GM19193 (cell line): Measurements from ENCODE around the gene SENP1.
A peak's percentile ranks its signal among the peaks of the same experiment; 100 is the strongest.

Experiments used
- POLR2A ChIP-seq: IDR thresholded peaks from 4 replicates; pipeline ENCODE4 v1.6.1; 2011; ENCODE audit not compliant: insufficient read depth, insufficient read length; ENCODE audit errors: extremely low read depth

Gene SENP1

GRCh38 chr12:48105867-48106680, at the start of gene SENP1:
Gene SENP1, minus strand, starts transcription at chr12:48106079. Its CDS starts 4,607 bp downstream, at chr12:48101472.
- TF ChIP-seq POLR2A, result peak; percentile 75

DNA sequence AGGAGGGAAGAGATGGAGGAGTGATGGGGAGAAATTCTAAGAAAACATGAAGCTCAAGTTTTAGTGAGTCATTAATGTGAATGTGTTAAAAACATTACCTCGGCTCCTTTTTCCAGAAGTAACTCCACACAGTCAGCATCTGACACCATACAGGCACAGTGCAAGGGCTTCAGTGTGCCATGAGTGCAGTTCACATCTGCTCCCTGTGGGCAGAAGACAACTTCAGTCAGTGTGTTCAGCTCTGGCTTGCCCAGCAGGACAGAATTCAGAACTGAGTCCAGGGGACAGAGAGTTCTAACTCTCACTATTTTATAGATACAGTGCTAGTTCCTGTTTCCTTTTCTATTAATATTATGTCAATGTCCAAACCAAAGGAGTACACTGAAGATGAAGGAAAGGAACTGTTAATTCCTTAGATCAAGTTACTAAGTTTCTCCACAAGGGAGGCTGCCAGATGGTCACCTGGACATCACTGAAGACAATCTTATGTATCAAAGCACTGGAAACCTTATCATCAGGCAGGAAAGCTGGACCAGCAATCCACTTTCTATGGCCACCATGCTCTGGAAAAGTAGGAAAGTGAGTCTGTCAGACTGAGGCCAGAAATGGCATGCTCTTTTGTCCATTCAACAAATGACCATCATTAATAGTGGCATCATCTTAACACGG, 45.4 kb upstream of the SENP1 start:
- TF ChIP-seq POLR2A, result no peak

DNA sequence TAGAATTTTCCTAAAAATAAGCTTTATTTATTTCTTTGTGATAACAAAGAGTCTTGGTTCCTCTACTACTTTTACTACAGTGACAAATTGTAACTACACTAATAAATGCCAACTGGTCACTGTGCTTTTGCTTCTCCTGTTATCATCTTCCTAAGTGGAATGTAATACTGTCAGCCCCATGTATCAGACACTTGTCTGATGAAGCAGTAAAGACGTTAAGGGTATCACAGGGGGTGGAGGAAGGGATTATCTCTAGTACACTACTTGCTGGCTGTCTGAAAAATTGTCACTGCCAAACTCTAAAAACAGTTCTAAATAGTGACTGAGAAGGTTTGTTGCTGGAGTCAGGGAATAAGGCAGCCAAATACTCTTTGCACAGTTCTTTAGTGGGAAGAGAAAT, 40.1 kb upstream of the SENP1 start:
- no peak for TF ChIP-seq POLR2A

DNA sequence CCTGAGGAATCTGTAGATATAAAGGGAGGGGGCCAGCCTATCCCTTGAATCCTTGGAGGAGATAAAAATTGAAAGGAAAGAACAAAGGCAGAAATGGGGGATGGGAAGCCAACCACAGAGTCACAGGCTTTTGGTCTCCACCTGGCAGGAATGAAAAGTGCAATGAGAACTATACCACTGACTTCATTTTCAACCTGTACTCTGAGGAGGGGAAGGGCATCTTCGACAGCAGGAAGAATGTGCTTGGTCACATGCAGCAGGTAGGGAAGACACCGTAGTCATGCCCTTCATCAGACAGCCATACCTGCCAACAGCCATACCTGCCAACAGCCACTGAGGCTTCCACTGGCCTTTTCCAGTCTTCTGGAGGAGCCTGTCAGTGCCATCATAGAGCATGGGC, 38.0 kb upstream of the SENP1 start:
- no peak for TF ChIP-seq POLR2A

- no peak for TF ChIP-seq POLR2A
These were observed 37.2 kb upstream of the SENP1 start for GRCh38 chr12:48142818-48143674.

DNA sequence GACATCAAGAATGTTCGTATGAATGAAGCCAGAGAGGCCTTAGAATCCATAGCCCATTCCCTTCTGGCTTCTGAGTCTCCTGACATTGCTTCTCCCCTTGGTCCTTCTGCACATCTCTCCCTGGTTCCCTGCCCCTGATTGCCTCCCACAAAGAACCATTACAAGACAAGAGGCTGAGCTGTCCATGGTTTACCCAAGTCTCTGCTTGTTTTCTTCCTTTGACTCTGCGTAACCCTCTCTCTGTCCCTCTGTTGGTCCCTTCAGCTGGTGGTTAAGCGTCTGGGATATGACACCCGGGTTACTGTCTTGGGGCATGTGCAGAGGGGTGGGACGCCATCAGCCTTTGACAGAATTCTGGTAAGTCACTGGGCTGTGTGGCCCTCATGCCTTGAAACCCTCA, 29.1 kb upstream of the SENP1 start:
- TF ChIP-seq POLR2A, result no peak

DNA sequence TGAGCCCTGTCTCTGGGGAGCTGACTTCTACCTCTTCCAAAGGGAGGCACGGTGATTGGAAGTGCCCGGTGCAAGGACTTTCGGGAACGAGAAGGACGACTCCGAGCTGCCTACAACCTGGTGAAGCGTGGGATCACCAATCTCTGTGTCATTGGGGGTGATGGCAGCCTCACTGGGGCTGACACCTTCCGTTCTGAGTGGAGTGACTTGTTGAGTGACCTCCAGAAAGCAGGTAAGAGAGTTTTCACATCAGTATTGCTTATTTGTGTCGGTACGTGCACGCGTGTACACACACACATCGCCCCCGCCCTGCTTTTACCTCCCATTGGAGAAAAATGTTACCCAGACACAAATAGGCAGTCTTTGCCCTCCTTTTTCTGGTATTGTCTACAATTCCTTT, 26.9 kb upstream of the SENP1 start:
- no peak for TF ChIP-seq POLR2A

GRCh38 chr12:48131517-48131916, 25.6 kb upstream of the SENP1 start:
- no peak for TF ChIP-seq POLR2A

DNA sequence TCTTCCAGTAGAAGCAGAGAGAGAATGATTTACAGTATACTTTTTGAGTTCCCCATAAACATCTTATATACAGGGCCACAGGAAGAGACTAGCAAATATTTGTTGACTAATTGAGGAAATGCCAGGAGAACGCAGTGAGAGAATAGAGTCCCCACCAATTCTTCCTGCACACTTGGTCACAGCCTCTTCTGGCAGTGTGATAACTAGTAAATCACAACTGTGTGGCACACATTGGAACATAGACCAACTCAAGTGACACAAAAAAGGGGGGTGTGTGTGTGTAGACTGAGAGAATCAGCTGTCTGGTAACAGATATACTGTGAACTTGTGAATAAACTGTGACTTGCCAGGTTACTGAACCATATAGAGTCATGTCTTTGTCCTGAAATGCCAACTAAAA, 23.5 kb upstream of the SENP1 start:
- no peak for TF ChIP-seq POLR2A

- no peak for TF ChIP-seq POLR2A
These were observed 22.9 kb upstream of the SENP1 start for GRCh38 chr12:48128800-48129199.

GRCh38 chr12:48126953-48127630, 21.2 kb upstream of the SENP1 start:
- TF ChIP-seq POLR2A, result no peak

- TF ChIP-seq POLR2A, result no peak
These were observed 20.1 kb upstream of the SENP1 start for GRCh38 chr12:48125985-48126384.

DNA sequence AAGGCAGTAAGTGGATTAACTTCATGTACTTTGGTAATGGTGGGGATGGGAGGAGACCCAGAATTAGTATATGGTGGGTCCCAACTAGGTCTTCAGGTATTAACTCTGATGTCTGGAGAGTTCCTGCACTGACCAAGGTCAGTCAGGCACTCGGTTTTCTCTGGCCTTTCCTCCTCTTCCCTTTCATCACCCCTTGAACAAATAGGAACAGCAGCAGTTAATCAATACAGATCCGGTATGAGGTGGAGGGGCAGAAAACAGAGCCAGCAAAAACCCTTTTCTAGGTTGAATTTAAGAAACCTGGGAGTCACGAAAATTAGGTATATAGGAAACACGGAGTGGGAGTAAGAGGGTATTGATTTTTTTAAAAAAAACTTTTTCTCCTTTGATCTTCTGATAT, 17.3 kb upstream of the SENP1 start:
- no peak for TF ChIP-seq POLR2A

DNA sequence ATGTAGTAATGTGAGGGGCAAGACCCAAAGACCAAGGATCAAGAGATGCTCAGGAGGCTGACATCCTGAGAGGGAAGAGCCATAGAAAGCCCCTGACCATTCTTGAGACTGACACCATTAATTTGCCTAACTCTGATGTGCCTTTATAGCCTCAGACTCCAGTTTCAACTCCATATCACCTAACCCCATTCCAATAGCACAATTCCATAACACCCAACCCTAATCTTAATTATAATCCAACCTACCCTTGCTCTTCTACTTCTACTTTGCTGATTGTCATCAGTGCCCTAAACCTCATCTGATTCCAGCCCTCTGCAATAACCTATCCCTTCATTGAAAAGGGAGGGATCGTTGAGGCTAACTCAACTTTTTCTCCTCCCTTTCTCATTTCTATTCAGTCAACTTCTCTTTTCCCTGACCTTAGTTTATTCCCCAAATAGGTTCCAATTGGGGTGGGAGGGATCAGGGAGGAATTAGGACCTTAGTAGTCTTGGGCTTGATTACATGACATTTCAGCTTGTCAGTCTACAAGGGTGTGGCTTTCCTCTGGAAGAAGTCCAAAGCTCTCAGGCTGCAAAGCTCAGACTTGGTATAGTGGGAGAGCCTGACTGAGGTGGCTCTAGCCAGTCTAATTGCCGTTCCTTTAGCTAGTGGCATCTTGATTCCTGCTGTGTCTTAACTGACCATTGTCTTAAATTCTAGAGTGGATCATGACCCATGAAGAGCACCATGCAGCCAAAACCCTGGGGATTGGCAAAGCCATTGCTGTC, 16.4 kb upstream of the SENP1 start:
- no peak for TF ChIP-seq POLR2A
